Panc1 (cell line): Measurements from ENCODE around the gene MEX3D. TPM values are rescaled to one million over a fixed set of nuclear protein-coding genes. Genes with fewer than 3 reads are reported as not detected.
"Not testable (repeated sequence)": the region's sequence is repeated elsewhere in the genome, so short reads cannot be mapped to it uniquely, and the experiment has no call there.

Experiments
- ATAC-seq: fragments of 200-7000 bp; cut with Tn5 transposase; 2 replicates; pipeline ENCODE4 v1.9.1; 2020; ENCODE audit warnings: mild to moderate bottlenecking, moderate library complexity
- BruUV-seq: library from RNA; stranded (reverse); fragments of 400-500 nt; replicated peaks from 2 replicates; lab custom pipeline; 2021; lab: Mats Ljungman, UMichigan
- CTCF ChIA-PET: fragments of 300-600 bp; sonication (Branson Sonifier 250); formaldehyde crosslinking; loops from one replicate; lab custom pipeline; 2022; ENCODE audit warnings: antibody characterized with exemption; lab: Charles Lee
- POLR2A ChIA-PET: fragments of 300-600 bp; sonication (Branson Sonifier 250); formaldehyde crosslinking; loops from one replicate; lab custom pipeline; 2022; ENCODE audit warnings: antibody characterized with exemption; lab: Charles Lee
- DNase-seq: peaks from one replicate; pipeline ENCODE4 v3.0.0-alpha.2; 2010; ENCODE audit warnings: low read depth, low spot score
- H3K27ac ChIP-seq: 2 replicates; pipeline ENCODE4 v1.5.1; 2011; ENCODE audit warnings: mild to moderate bottlenecking, low read length, inconsistent platforms
- H3K27me3 ChIP-seq: fragments of 200-500 bp; sonication (Bioruptor generic); 2 replicates; pipeline ENCODE4 v1.6.0; 2014; ENCODE audit warnings: low read length, inconsistent platforms; ENCODE audit not compliant: control insufficient read depth, insufficient read depth
- H3K36me3 ChIP-seq: fragments of 200-500 bp; sonication (Bioruptor generic); 2 replicates; pipeline ENCODE4 v1.5.1; 2014; ENCODE audit warnings: inconsistent platforms, mild to moderate bottlenecking, low read length, moderate library complexity; ENCODE audit not compliant: control insufficient read depth, insufficient read depth
- H3K4me1 ChIP-seq: 2 replicates; pipeline ENCODE4 v1.5.1; 2011; ENCODE audit warnings: inconsistent platforms, mild to moderate bottlenecking, low read length, moderate library complexity; ENCODE audit not compliant: control insufficient read depth, insufficient read depth
- H3K4me3 ChIP-seq, 2 experiments: 2 replicates each; pipeline ENCODE4 v1.5.1; 2011 to 2012; ENCODE audit warnings: low read depth in 2 of 2, low read length in 2 of 2, mild to moderate bottlenecking in 2 of 2, inconsistent platforms in 1 of 2, moderate library complexity in 1 of 2
- H3K9me3 ChIP-seq: fragments of 200-500 bp; sonication (Bioruptor generic); 2 replicates; pipeline ENCODE4 v1.5.1; 2014; ENCODE audit warnings: low read depth, mild to moderate bottlenecking, inconsistent platforms, low read length, moderate library complexity; ENCODE audit not compliant: control insufficient read depth, insufficient read depth
- POLR2AphosphoS5 ChIP-seq: IDR thresholded peaks from 2 replicates; pipeline ENCODE4 v1.6.1; 2012; ENCODE audit warnings: mild to moderate bottlenecking, low read depth, low read length, moderate library complexity
- SIN3A ChIP-seq: IDR thresholded peaks from 2 replicates; pipeline ENCODE4 v1.6.1; 2012; ENCODE audit warnings: low read depth, mild to moderate bottlenecking, low read length, moderate library complexity, borderline replicate concordance; ENCODE audit not compliant: insufficient read depth
- TCF7L2 ChIP-seq: IDR thresholded peaks from 2 replicates; pipeline ENCODE4 v1.6.1; 2011; ENCODE audit warnings: mild to moderate bottlenecking, low read depth, low read length, inconsistent platforms
- in situ Hi-C: cut with HindIII; loops from 2 replicates; pipeline ENCODE4 v1.10.0; 2016; ENCODE audit warnings: low sequenced_read_pairs, low pct_unique_long_range_greater_than_20kb
- intact Hi-C: fragments of 100-400 bp; cut with micrococcal nuclease; formaldehyde crosslinking; loops from one replicate; pipeline ENCODE4 v1.10.0; 2022; ENCODE audit not compliant: unreplicated experiment
- total RNA-seq: library from RNA; stranded (reverse); gene quantifications from one replicate; pipeline ENCODE4 v1.2.1, GENCODE V29; 2021; ENCODE audit not compliant: unreplicated experiment
- TF ChIP-seq, protein P1 (sequence below): fragments of 450-650 bp; IDR thresholded peaks from 2 replicates; pipeline ENCODE4 v1.5.1; 2017; ENCODE audit warnings: mild to moderate bottlenecking
- TF ChIP-seq, protein P2 (sequence below), 2 experiments: IDR thresholded peaks; 2 replicates each; pipeline ENCODE4 v1.6.1; 2011 to 2012; ENCODE audit warnings: low read depth in 2 of 2, control low read depth in 1 of 2, low read length in 1 of 2, mild to moderate bottlenecking in 1 of 2, moderate library complexity in 1 of 2; ENCODE audit not compliant: insufficient read depth in 1 of 2

MEX3D gene
- total RNA-seq, 1 experiment from 2014 or later, result 73.7 TPM

DNA sequence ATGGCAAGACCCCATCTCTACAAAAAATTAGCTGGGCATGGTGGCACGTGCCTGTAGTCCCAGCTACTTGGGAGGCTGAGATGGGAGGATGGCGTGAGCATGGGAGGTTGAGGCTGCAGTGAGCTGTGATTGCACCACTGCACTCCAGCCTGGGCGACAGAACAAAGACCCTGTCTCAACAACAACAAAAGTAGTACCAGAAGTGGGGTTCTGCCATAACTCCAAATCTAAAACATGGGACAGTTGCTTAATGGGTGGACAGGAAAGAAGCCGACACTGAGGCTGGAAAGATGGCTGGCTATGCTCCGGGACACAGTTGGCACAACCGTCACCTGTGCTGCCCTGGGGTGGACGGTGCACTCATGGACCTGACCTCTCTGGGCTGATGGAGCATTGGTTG lies 32.4 kb downstream of the MEX3D start:
- H3K27me3 ChIP-seq, H3K4me1 ChIP-seq, DNase-seq, BruUV-seq, ATAC-seq, H3K4me3 ChIP-seq, in situ Hi-C loops, H3K36me3 ChIP-seq, POLR2A ChIA-PET, intact Hi-C loops, H3K27ac ChIP-seq, H3K9me3 ChIP-seq: not testable (repeated sequence)
- CTCF ChIA-PET, result interaction anchor here (0.9 kb wide), 1 partner anchor 15 kb away, joined by 3 read pairs; no protein-coding TSS in a partner anchor

DNA sequence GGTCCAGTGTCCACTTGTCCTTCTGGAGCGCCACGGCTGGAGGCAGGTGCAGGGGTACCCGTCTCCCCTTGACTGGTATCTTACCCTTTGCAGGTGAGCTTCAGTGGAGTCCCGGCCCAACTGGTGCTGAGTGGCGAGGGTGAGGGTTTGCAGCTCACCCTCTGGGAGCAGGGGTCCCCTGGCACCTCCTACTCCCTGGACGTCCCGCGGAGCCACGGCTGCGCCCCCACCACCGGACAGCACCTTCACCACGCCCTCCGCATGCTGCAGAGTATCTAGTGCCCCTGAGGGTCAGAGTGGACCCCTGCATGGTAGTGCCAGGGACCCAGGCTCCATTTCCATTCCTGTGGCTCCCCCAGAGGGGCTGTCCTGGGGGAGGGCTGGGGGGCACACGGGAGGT lies 33.2 kb downstream of the MEX3D start:
- BruUV-seq, result no TSS peak
- ATAC-seq, result no peak
- Histone ChIP-seq H3K9me3 (no peaks in the 10 kb centered on the region), H3K4me3 (no peak overlapping the region), H3K27me3 (no peaks in the 10 kb centered on the region), H3K36me3 (no peaks in the 10 kb centered on the region), H3K4me1 (no peaks in the 10 kb centered on the region), H3K27ac (no peak overlapping the region)
- POLR2A ChIA-PET, result no interaction called here
- TF ChIP-seq POLR2AphosphoS5 (no peak), TCF7L2 (no peak), SIN3A (no peak)
- TF ChIP-seq, protein P1, sequence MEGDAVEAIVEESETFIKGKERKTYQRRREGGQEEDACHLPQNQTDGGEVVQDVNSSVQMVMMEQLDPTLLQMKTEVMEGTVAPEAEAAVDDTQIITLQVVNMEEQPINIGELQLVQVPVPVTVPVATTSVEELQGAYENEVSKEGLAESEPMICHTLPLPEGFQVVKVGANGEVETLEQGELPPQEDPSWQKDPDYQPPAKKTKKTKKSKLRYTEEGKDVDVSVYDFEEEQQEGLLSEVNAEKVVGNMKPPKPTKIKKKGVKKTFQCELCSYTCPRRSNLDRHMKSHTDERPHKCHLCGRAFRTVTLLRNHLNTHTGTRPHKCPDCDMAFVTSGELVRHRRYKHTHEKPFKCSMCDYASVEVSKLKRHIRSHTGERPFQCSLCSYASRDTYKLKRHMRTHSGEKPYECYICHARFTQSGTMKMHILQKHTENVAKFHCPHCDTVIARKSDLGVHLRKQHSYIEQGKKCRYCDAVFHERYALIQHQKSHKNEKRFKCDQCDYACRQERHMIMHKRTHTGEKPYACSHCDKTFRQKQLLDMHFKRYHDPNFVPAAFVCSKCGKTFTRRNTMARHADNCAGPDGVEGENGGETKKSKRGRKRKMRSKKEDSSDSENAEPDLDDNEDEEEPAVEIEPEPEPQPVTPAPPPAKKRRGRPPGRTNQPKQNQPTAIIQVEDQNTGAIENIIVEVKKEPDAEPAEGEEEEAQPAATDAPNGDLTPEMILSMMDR, result no peak
- TF ChIP-seq, protein P2, sequence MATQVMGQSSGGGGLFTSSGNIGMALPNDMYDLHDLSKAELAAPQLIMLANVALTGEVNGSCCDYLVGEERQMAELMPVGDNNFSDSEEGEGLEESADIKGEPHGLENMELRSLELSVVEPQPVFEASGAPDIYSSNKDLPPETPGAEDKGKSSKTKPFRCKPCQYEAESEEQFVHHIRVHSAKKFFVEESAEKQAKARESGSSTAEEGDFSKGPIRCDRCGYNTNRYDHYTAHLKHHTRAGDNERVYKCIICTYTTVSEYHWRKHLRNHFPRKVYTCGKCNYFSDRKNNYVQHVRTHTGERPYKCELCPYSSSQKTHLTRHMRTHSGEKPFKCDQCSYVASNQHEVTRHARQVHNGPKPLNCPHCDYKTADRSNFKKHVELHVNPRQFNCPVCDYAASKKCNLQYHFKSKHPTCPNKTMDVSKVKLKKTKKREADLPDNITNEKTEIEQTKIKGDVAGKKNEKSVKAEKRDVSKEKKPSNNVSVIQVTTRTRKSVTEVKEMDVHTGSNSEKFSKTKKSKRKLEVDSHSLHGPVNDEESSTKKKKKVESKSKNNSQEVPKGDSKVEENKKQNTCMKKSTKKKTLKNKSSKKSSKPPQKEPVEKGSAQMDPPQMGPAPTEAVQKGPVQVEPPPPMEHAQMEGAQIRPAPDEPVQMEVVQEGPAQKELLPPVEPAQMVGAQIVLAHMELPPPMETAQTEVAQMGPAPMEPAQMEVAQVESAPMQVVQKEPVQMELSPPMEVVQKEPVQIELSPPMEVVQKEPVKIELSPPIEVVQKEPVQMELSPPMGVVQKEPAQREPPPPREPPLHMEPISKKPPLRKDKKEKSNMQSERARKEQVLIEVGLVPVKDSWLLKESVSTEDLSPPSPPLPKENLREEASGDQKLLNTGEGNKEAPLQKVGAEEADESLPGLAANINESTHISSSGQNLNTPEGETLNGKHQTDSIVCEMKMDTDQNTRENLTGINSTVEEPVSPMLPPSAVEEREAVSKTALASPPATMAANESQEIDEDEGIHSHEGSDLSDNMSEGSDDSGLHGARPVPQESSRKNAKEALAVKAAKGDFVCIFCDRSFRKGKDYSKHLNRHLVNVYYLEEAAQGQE (IDR thresholded peaks at IDR 0.05; ENCODE audit: insufficient read depth in 1 of 2, low read depth in 2 of 2, low read length in 1 of 2), result no peak
- no peak for DNase-seq
- in situ Hi-C loops (no loop called here), intact Hi-C loops (no loop called here)
- CTCF ChIA-PET, result interaction anchor here (0.9 kb wide), 1 partner anchor 15 kb away, joined by 3 read pairs; no protein-coding TSS in a partner anchor

DNA sequence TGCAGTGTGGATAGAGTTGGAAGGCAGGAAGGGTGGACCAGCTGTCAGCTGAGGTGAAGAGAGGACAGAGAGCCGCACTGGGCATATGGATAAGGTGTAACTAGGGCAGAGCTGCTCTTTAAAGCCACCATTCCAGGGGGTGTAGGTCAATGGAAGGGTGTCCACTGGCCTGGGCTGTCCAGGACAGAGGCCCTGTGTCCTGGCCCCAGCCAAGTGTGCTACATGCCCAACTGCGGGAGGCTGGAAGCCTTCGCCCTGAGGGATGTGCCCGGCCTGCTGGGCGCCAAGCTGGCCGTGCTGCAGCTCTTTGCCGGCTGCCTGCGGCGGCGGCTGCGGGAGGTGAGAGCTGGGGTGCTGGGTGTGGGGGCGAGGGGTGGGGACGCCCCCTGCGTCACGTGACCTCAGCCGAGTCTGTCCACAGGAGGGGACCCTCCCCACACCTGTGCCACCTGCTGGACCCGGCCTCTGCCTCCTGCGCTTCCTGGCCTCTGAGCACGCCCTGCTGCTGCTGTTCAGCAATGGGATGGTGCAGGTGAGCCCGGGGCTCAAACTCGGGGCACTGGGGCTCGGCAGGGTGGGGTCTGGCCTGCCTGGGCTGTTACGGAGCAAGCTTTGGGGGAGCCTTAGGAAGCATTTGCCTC lies 34.5 kb downstream of the MEX3D start:
- CTCF ChIA-PET, result no interaction called here

More for the DNA sequence above, 34.5 kb downstream of the MEX3D start:
- Histone ChIP-seq H3K27ac (no peak overlapping the region), H3K36me3 (no peaks in the 10 kb centered on the region), H3K27me3 (no peaks in the 10 kb centered on the region), H3K9me3 (no peaks in the 10 kb centered on the region), H3K4me3 (no peak overlapping the region), H3K4me1 (no peaks in the 10 kb centered on the region)
- DNase-seq, result no peak
- no TSS peak for BruUV-seq
- in situ Hi-C loops (no loop called here), intact Hi-C loops (no loop called here)
- POLR2A ChIA-PET, result no interaction called here
- TF ChIP-seq TCF7L2 (no peak), SIN3A (no peak), POLR2AphosphoS5 (no peak)
- TF ChIP-seq, protein P1, result no peak
- ATAC-seq, result peak; percentile 68
